ENCODE data around the gene GFAP.

Gene GFAP

GRCh38 chr17:44930667-44931066 is 15.4 kb upstream of the GFAP start:
- no peak for DNase-seq

- no peak for DNase-seq
These were observed 13.8 kb upstream of the GFAP start for GRCh38 chr17:44928950-44929720.

GRCh38 chr17:44928136-44928535 is 12.8 kb upstream of the GFAP start:
- DNase-seq, result no peak

GRCh38 chr17:44927696-44928095 is 12.4 kb upstream of the GFAP start:
- DNase-seq, result no peak

- DNase-seq, result no peak
These were observed 11.7 kb upstream of the GFAP start for GRCh38 chr17:44926821-44927525.

GRCh38 chr17:44925731-44926697 is 10.7 kb upstream of the GFAP start:
- DNase-seq, result no peak

GRCh38 chr17:44924107-44924544 is 8.8 kb upstream of the GFAP start:
- DNase-seq, result no peak

GRCh38 chr17:44922746-44923470 is 7.6 kb upstream of the GFAP start:
- no peak for DNase-seq

- DNase-seq, result no peak
These were observed 6.8 kb upstream of the GFAP start for GRCh38 chr17:44922136-44922535.

- no peak for DNase-seq
These were observed 6.0 kb upstream of the GFAP start for GRCh38 chr17:44921122-44921882.

GRCh38 chr17:44920565-44920940 is 5.3 kb upstream of the GFAP start:
- no peak for DNase-seq

GRCh38 chr17:44919885-44920564 is 4.7 kb upstream of the GFAP start:
- no peak for DNase-seq

GRCh38 chr17:44919411-44919810 is 4.1 kb upstream of the GFAP start:
- DNase-seq, result no peak

- no peak for DNase-seq
These were observed 2.7 kb upstream of the GFAP start for GRCh38 chr17:44918006-44918405.

GRCh38 chr17:44917456-44917855 is 2.2 kb upstream of the GFAP start:
- DNase-seq, result no peak

- no peak for DNase-seq
These were observed 1.5 kb upstream of the GFAP start for GRCh38 chr17:44916781-44917241.

GRCh38 chr17:44915862-44916780 is 821 bp upstream of the GFAP start:
- DNase-seq, result no peak

GRCh38 chr17:44914698-44915271 is 515 bp downstream of the GFAP start:
- DNase-seq, result no peak

GRCh38 chr17:44914148-44914547 is 1.2 kb downstream of the GFAP start:
- no peak for DNase-seq

GRCh38 chr17:44913676-44914075 is 1.6 kb downstream of the GFAP start:
- DNase-seq, result no peak
